ENCODE data around the gene MRTFB. TPM values are rescaled to one million over a fixed set of nuclear protein-coding genes. Genes with fewer than 3 reads are reported as not detected.

Gene MRTFB
- total and polyA plus RNA-seq, 2 experiments from 2014 or later = 13.9 to 22.2 TPM

DNA sequence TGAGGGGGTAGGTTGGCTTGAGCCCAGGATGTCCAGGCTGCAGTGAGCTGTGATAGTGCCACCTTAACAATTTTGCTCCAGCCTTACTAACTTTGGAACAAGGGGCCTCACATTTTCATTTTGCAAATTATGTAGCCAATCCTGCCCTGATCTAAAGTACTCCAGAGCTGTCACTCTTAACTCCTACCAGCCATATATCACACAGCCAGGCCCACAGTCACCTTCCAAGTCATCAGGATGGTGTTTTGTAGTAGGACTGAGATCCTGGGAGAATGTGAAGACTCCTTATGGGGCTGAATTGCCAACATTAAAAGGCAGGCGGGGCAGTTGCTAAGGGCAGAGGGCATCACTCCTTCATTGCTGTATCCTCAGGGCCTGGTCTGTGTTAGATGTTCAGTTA is 243.0 kb downstream of the MRTFB start (continued):
- TF ChIP-seq, protein P1, sequence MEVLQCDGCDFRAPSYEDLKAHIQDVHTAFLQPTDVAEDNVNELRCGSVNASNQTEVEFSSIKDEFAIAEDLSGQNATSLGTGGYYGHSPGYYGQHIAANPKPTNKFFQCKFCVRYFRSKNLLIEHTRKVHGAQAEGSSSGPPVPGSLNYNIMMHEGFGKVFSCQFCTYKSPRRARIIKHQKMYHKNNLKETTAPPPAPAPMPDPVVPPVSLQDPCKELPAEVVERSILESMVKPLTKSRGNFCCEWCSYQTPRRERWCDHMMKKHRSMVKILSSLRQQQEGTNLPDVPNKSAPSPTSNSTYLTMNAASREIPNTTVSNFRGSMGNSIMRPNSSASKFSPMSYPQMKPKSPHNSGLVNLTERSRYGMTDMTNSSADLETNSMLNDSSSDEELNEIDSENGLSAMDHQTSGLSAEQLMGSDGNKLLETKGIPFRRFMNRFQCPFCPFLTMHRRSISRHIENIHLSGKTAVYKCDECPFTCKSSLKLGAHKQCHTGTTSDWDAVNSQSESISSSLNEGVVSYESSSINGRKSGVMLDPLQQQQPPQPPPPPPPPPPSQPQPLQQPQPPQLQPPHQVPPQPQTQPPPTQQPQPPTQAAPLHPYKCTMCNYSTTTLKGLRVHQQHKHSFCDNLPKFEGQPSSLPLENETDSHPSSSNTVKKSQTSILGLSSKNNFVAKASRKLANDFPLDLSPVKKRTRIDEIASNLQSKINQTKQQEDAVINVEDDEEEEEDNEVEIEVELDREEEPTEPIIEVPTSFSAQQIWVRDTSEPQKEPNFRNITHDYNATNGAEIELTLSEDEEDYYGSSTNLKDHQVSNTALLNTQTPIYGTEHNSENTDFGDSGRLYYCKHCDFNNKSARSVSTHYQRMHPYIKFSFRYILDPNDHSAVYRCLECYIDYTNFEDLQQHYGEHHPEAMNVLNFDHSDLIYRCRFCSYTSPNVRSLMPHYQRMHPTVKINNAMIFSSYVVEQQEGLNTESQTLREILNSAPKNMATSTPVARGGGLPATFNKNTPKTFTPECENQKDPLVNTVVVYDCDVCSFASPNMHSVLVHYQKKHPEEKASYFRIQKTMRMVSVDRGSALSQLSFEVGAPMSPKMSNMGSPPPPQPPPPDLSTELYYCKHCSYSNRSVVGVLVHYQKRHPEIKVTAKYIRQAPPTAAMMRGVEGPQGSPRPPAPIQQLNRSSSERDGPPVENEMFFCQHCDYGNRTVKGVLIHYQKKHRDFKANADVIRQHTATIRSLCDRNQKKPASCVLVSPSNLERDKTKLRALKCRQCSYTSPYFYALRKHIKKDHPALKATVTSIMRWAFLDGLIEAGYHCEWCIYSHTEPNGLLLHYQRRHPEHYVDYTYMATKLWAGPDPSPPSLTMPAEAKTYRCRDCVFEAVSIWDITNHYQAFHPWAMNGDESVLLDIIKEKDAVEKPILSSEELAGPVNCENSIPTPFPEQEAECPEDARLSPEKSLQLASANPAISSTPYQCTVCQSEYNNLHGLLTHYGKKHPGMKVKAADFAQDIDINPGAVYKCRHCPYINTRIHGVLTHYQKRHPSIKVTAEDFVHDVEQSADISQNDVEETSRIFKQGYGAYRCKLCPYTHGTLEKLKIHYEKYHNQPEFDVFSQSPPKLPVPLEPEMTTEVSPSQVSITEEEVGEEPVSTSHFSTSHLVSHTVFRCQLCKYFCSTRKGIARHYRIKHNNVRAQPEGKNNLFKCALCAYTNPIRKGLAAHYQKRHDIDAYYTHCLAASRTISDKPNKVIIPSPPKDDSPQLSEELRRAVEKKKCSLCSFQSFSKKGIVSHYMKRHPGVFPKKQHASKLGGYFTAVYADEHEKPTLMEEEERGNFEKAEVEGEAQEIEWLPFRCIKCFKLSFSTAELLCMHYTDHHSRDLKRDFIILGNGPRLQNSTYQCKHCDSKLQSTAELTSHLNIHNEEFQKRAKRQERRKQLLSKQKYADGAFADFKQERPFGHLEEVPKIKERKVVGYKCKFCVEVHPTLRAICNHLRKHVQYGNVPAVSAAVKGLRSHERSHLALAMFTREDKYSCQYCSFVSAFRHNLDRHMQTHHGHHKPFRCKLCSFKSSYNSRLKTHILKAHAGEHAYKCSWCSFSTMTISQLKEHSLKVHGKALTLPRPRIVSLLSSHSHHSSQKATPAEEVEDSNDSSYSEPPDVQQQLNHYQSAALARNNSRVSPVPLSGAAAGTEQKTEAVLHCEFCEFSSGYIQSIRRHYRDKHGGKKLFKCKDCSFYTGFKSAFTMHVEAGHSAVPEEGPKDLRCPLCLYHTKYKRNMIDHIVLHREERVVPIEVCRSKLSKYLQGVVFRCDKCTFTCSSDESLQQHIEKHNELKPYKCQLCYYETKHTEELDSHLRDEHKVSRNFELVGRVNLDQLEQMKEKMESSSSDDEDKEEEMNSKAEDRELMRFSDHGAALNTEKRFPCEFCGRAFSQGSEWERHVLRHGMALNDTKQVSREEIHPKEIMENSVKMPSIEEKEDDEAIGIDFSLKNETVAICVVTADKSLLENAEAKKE (CRISPR knock-in tag; IDR thresholded peaks at IDR 0.05) = no peak

- H3K9me2 ChIP-seq (ENCODE audit: insufficient read depth) = no peaks in the 10 kb centered on the region
- no peaks in the 10 kb centered on the region for H3K27me3 Mint-ChIP-seq (ENCODE audit: insufficient read depth, low read depth, poor library complexity)
- no peak overlapping the region for H3K27ac Mint-ChIP-seq
- H3K4me3 ChIP-seq = no peak overlapping the region
- H2AFZ ChIP-seq = no peak overlapping the region
- no peaks in the 10 kb centered on the region for H3K9me3 Mint-ChIP-seq
- H3K27me3 ChIP-seq (ENCODE audit: insufficient read depth) = no peaks in the 10 kb centered on the region
- H3K79me2 ChIP-seq (replicated peaks; ENCODE audit: insufficient read depth) = peaks cover 81% of the 10 kb centered on the region
- H3K36me3 Mint-ChIP-seq (ENCODE audit: low read depth) = peaks cover 5% of the 10 kb centered on the region; the same call in 2 of the 3 replicates
- no peak for DNase-seq (ENCODE audit: low spot score)
- H3K27ac ChIP-seq (ENCODE audit: low read depth) = no peak overlapping the region
- H4K20me1 ChIP-seq (replicated peaks; ENCODE audit: insufficient read depth) = no peaks in the 10 kb centered on the region; the same call in 1 of the 2 replicates
- no peak overlapping the region for H3K4me2 ChIP-seq
- H3K36me3 ChIP-seq (ENCODE audit: insufficient read depth) = no peaks in the 10 kb centered on the region
- H3K4me1 ChIP-seq (ENCODE audit: insufficient read depth) = peaks cover 2% of the 10 kb centered on the region
- no peaks in the 10 kb centered on the region for H3F3A ChIP-seq (replicated peaks; ENCODE audit: low read depth)
- ATAC-seq = no peak
- no peak overlapping the region for H3K4me3 Mint-ChIP-seq
- H3K4me1 Mint-ChIP-seq = peaks cover 5% of the 10 kb centered on the region; the same call in 2 of the 3 replicates
- TF ChIP-seq ZNF114 (CRISPR knock-in tag; IDR thresholded peaks at IDR 0.05) (no peak), CREB1 (CRISPR knock-in tag; IDR thresholded peaks at IDR 0.05; ENCODE audit: low read depth) (no peak), STAT1 (IDR thresholded peaks at IDR 0.05; ENCODE audit: unreplicated experiment) (no peak), EZH2phosphoT487 (IDR thresholded peaks at IDR 0.05; ENCODE audit: unreplicated experiment) (no peak), ETS1 (IDR thresholded peaks at IDR 0.05) (no peak), REST (IDR thresholded peaks at IDR 0.05; ENCODE audit: unreplicated experiment) (no peak), NANOG (IDR thresholded peaks at IDR 0.05; ENCODE audit: borderline replicate concordance) (no peak), ZNF331 (CRISPR knock-in tag; IDR thresholded peaks at IDR 0.05; ENCODE audit: low read depth) (no peak), EZH2 (IDR thresholded peaks at IDR 0.05; ENCODE audit: low read depth, unreplicated experiment) (no peak), JUNB (IDR thresholded peaks at IDR 0.05; ENCODE audit: unreplicated experiment) (no peak)
- TF ChIP-seq, protein P2, sequence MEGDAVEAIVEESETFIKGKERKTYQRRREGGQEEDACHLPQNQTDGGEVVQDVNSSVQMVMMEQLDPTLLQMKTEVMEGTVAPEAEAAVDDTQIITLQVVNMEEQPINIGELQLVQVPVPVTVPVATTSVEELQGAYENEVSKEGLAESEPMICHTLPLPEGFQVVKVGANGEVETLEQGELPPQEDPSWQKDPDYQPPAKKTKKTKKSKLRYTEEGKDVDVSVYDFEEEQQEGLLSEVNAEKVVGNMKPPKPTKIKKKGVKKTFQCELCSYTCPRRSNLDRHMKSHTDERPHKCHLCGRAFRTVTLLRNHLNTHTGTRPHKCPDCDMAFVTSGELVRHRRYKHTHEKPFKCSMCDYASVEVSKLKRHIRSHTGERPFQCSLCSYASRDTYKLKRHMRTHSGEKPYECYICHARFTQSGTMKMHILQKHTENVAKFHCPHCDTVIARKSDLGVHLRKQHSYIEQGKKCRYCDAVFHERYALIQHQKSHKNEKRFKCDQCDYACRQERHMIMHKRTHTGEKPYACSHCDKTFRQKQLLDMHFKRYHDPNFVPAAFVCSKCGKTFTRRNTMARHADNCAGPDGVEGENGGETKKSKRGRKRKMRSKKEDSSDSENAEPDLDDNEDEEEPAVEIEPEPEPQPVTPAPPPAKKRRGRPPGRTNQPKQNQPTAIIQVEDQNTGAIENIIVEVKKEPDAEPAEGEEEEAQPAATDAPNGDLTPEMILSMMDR (conservative IDR thresholded peaks at IDR 0.05; ENCODE audit: low read depth in 2 of 2) = no peak
Observed at GRCh38 chr16:14315683-14316320, 244.7 kb downstream of the MRTFB start.
